Kidney glomerular epithelial cell (primary cell): Measurements from ENCODE around the gene GPSM3.
"Not testable (repeated sequence)": the region's sequence is repeated elsewhere in the genome, so short reads cannot be mapped to it uniquely, and the experiment has no call there.

Experiments used
- DNase-seq: peaks from one replicate; lab custom pipeline; 2025; lab: John Stamatoyannopoulos, UW

GPSM3 gene

DNA sequence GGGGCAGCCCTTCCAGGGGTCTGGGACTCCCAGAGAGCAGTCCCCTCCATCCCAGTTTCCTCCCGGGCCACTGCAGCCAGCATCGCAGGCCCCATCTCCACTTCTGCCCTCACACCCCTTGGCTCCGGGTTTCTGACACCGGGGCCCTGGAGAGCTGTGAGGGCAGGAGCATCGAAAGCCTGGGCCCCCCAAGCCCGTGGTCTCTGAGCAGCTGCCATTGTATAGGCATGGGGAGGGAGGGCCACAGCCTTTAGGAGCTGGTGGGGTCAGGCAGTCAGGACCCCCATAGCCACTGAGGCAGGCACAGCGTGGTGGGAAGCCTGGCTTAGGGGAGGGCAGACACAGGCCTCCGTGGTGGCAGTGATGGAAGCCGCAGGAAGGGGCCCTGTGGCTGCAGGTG, 9.7 kb upstream of the GPSM3 start:
- DNase-seq = no peak

DNA sequence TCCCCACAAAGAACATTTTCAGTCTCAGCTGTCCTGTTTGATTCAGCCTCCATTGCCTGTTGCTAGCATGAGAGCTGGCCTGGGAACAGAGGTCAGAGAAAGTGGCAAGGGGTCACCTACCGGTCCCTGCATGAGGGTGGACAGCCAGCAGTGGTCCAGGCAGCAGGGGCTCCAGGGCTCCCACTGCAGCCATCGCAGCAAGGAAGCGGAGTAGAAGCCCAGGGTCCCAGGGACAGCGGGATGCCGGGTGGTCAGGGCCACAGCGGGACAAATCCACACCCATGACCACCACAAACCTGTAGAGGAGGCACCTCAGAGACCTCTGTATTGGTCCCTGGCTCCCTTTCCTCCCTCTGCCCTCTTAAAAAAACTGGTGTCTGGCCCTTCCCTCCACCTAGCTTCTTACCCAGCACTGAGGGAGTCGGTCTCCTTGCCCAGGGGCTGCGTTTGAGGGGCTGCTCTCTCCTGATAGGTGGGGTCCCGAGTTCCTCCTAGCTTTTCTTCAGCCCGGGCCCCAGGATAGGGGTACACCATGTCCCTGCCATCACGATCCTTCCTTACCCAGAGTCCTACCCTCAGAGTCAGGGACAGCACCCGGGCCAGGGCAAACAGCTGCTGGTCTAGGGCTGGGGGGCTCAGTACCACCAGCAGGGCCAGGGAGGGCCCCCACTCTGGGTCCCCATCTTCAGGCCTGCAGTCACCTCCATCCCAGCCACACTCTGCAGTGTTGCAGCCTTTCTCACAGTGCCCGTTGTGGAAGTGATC, 8.4 kb upstream of the GPSM3 start:
- no peak for DNase-seq

DNA sequence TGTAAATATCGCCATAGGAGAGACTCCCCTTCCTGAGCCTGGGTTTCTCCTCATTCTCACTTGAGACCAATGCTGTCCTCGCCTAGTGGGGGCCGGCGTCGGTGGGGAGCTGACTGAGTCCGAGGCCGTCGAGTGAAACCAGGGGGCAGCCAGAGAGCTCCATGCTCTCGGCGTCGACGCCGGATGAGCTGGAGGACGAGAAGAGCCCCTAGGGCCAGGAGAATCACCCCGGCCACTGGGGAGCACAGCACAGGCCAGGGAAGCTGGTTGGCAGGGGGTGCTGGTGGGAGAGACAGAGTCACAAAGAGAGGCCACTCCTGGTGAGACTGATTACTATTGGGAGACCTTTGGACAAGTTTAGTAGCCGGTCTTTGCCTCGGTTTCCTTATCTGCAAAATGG, 6.4 kb upstream of the GPSM3 start:
- DNase-seq = no peak

DNA sequence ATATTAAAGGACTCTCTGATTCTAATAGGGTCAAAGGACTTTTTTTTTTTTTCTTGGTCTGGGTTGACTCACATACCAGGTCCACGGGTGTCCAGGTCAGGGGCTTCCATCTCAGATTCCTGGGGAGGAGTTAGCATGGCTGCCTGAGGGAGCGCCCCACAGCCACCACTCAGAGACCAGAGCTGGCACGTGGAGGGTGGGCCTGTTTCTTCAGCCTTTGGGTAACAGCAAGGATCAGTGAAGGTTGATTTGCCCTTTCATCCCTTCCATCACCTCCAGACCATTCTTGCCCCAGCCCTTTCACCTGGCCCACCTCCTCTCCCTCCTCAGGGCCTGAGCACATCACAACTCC, 5.9 kb upstream of the GPSM3 start:
- no peak for DNase-seq

DNA sequence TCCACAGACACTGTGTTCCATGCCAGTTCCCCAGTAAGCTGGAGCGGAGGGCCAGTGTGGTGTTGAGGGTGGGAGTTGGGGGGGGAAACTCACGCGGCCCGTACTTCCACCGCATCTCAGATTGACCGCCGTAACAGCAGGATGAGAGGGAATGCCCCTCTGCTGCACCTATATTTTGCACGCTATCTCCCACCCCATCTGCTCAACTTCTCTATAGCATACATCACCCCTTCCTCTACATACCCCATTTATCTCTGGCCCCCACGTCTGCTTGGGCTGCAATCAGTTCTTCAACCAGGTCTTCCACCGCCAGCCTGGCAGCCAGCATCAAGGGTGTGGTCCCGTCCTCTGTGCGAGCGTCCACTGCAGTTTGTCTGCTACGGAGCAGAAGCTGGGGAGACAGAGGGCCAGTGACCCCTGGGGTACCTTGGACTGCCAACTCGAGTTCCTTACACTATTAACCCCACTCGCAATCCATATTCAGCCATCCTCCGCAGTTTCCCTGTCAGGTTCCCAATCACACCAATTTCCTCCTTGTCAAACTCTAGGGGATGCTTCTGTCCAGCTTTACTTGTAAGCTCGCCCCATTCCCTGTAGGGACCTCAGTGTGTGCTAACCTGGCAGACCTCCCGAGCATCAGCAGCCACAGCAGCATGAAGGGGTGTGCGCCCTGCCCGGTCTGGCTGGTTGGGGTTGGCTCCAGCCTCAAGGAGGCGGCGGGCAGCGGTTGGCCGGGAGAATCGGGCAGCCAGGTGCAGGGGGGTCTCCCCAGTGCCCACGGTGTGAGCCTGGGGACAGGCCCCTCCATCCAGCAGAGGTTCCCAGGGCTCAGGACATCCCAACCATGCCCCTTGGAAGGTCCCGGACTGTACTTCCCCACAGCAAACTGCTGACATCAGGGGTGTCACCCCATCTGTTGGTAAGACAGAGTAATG, 4.5 kb upstream of the GPSM3 start:
- DNase-seq = no peak

DNA sequence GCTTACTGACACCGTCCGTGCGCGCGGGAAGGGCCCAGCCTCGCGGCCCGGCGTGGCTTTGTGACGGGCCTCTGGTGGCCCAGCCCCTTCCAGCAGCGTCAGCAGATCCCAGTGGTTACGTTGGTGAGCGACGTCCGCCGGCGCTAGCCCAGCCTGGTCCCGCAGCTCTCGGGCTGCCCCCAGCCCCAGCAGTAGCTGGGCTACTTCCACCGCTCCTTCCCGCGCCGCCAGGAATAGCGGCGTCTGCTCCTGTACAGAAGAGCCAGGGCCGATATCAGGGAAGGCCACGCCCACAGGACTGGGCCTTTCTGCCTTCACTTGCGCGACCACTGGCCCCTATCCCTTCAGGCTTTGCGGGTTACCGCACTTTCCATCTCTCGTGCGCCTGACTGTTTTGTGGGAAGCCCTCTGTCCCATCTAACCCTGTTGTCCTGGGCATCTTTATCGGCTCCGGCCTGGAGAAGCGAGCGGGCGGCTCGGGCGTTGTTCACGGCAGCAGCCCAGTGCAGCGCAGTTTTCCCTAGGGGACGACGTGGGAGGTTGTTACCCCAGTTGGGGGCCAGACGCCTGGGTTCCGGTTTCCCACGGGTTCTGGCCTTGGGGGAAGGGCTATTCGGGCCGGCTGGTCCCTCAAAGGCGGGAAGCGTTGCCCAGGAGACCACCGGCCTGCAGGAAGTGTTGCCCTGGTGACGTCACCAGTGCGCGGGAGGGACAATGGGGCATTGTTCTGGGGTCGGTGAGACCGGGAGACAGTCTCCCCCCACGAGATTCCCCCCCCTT, 3.6 kb upstream of the GPSM3 start:
- peak; percentile 71 for DNase-seq

DNA sequence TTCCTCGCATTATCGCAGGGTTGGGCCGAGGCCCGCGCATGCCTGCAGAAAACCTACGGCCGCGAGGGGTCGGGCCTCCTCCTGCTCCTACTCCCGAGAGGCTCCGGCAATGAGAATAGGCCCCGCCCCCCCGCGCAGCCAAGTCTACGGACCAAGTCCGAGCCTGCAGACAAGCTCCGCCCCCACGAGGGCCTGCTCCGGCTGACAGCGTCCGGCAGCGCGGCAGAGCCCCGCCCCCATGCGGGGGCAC, 3.1 kb upstream of the GPSM3 start:
- DNase-seq = peak; percentile 96

DNA sequence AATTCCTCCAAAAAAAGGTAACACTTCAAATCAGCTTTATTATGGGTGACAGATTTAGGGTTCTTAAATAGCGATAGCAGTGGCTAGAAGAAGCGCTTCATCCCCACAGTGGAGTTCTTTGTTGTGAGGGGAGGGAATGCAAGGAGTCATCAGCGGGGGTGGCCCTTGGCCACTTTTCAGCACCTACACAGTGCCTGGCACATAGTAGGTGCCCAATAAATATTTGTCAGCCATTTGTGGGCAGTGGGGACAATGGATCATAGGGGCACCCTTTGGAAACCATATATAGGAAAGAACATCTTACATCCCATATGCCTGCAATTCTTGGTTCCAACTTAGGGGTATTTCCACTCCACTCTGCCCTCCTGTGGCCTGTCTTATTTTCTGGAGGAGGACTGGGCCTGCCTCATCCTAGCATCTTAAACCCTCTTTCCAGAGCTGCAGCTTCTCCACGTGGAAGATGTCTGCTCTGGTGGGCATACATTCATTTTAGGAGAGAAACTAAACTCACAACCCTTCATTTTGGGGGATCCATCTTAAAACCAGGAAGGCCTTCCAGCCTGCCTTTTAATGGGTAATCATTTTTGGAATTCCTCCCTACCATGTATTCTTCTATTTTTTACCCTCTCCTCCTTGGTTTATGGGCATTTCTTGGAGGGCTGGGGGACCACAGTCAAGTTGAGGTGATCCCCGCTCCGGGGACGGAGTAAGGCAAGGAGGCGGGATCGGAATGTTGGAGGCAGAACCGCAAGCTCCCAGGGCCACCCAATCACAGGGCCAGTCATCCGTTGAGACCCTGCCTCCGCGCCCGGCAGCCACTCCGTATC, 2.6 kb upstream of the GPSM3 start:
- DNase-seq = peak; percentile 27

DNA sequence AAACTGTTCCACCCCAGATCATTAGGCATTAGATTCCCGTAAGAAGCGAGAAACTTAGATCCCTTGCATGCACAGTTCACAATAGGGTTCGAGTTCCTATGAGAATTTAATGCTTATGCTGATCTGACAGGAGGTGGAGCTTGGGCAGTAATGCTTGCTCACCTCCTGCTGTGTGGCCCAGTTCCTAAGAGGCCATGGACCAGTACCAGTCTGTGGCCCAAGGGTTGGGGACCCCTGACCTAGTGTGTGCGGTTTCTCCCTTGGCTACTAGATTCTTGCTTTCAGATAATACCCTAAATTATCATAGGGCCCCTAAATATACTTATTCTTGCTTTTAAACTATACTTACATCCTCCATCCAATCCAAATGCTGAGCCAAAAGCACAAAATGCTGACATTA, 1.9 kb upstream of the GPSM3 start:
- no peak for DNase-seq

DNA sequence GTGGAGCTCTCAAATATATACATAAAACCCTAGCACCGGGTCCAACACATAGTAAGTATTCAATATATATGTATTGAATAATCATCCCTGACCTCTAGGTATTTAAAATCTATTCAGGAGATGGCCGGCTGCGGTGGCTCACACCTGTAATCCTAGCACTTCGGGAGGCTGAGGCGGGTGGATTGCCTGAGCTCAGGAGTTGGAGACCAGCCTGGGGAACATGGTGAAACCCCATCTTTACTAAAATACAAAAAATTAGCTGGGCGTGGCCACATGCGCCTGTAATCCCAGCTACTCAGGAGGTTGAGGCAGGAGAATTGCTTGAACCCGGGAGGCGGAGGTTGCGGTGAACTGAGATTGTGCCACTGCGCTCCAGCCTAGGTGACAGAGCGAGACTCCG, 653 bp upstream of the GPSM3 start:
- not testable (repeated sequence) for DNase-seq

DNA sequence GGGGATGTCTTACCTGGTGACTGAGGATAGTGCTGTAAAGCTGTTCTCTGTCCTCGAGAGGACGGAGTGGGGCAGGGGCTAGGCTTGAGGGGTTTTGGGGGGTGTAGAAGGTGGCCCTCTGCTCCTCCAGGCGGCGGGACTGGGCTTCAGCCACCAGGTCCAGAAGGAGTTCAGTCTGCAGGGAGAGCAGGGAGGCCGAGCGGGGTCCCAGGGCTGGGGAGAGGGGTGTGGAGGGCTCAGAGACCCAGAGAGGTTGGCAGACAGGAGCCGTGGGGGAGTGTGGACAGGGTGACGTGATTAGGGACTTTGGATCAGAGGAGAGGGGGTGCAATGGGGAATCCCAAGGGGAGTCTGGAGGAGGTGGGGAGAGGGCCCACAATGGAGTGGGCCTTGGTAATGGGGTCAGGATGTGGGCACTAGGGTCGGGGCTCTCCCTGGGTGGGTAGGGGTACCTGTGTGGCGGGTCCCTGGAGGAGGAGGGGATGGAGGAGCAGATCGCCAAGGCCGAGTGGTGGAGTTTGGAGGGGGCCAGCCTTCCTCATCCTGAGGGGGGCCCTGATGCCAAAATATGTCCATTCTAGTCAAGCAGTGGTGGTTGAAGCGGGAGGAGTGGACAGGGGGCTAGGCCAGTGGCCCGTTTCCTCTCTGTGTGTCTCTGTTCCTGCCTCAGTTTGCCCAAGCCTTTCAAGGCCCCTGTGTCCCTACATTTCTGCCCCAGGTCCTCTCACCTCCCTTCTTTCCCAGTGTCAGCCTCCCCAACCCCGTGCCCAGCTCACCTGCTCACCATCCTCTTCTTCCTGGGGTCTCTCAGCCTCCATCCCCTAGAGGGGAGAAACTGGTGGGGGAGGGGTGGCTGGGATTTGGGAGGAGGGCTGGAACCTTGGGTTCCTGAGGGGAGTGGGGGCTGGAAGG, 491 bp downstream of the GPSM3 start:
- DNase-seq = no peak

DNA sequence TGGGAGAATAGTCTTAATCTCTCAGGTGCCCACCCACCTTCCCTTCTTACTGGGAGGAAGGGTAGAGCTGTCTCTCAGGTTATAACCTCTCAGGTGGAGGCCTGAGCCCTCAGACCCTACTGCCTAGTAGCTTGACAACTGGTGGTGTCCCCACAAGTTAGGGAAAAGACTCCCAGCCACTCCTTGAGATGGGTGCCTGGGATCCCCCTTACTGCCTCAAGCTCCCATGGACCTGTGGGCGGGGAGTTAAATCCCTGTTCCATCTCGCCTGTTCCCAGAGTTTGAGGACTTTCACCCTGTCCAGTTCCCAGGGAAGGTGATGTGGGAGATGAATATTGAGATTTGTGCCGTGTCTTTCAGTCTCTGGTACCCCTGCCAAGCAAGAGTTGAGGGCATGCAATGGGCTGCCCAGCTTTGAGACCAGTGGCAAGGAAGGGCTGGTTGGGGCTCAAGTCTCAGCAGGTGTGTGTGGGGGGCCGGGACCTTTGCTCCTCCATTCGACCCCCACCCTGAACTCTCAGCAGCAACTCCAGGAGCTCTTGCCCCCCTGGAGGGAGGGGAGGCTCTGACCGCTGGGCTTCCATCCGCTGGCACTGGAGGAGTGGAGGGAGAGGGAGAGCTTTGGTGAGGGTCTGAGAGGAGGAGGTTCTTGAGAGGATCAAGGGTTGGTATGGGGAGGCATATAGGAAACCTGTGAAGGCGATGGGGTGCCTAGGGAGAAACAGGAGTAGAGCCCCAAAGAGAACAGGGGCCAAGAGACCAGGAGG, 1.3 kb downstream of the GPSM3 start:
- DNase-seq = no peak

DNA sequence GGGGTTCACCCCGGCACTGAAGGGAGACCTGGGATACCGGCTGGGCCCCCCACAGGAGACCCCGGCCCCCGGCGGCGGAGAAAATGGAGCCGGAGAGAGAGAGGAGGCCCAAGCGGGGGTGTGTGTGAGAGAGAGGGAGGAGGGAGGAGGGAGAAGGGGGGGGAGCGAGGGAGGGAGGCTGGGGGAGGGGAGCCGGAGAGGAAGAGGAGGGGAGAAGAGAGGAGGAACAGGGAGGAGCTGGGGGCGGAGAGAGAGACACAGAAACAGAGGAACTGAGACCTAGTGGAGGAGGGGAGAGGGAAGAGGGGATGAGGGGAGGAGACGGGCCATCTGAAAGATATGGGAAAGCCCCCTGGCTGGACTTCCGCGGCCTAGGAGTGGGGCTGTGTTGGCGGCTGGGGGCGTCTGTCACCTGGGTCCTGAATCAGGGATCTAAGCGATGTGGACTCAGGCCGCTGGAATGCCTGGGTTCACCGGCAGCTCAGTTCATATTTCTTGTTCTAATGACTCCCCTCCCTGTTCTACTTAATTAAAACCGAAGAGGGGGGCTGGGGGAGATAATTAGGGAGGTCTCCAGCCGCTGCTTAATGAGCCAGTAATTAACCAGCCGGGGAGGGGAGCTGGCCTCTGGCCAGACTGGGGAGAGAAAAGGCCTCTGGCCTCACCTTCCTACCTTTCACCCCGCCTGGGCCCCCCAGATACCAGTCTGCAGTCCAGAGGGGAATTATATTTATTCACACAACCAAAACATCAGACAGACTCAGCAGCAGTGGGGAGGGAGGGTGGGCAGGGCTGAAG, 2.2 kb downstream of the GPSM3 start, which contains the start of gene PBX2:
Gene PBX2, minus strand, starts transcription at position 149 of the 798 bp plus-strand sequence. CDS start 287 bp downstream, outside the sequence.
- DNase-seq = peak; percentile 83

DNA sequence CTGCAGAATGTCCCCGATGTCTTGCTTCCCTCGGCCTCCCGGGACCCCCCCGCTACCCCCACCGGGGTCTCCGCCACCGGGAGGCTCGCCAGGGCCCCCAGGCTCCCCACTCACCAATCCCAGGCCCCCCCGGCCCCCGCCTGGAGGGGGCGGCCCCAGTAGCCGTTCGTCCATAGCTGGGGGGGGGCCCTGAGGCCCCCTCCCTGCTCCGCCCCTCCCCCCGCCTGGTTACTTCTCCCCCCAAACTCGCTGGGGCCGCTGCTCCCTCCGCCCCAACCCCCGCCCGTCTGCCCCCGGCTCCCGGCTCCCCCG, 2.7 kb downstream of the GPSM3 start:
- DNase-seq = no peak

DNA sequence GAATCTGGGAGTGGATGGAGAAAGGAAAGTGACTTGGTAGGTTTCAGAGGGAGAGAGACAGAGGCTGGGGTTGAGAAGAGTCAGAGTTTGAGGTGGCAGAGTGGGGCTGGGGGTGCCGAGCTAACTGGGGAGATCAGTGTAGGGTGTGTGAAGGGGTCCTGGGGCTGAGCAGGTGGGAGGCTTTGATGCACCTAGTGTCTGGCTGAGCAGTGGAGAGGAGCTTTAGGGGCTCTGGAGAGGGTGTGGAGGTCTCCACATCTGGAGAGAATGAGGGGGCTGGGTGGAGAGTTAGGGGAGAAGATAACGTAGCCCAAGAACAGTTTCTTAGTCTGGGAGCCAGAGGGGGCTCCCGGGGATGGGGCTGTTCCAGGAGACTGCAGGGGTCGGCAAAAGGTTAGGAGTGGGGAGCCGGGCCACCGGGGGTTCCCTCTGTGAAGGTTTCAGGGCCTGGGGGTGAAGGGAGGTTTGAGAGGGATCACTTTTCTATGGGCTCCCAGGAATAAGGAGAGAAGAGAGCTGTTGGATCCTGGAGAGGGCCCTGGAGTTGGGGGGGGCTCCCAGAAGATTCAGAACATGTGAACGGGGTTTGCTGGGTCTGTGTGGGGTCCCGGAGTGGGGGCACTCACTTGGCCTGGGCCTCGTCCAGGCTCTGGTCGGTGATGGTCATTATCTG, 3.2 kb downstream of the GPSM3 start:
- no peak for DNase-seq

DNA sequence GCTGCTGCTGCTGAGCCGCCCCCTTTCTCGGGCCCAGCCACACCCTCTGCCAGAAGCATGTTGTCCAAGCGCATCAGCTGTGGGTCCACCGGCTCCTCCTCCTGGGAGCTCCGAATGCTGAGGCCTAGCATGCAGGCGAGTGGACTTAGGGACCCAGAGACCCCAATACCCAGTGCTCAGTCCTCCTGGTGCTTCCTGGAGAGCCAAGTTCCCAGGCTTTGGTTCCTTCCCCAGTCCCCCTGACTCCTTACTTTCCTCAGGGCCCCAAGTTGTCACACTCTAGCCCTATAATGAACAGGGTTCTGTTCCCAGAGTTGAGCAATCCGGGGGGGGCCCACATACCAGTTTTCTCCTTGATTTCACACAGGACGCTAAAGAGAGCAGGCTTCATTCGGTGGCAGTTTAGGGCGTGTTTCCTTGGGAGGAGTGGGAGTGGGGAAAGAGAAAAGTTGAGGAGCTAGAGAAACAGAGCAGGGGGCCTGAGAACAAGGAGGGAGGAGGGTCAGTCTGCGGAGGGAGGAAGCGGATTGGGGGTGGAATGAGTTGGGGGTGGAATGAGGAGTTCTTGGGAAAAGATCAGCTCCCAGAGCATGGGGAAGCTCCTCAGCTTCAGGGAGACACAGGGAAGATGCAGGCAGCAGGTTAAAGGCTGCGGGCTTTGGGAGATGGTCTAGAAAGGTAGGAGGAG, 3.9 kb downstream of the GPSM3 start:
- DNase-seq = no peak

DNA sequence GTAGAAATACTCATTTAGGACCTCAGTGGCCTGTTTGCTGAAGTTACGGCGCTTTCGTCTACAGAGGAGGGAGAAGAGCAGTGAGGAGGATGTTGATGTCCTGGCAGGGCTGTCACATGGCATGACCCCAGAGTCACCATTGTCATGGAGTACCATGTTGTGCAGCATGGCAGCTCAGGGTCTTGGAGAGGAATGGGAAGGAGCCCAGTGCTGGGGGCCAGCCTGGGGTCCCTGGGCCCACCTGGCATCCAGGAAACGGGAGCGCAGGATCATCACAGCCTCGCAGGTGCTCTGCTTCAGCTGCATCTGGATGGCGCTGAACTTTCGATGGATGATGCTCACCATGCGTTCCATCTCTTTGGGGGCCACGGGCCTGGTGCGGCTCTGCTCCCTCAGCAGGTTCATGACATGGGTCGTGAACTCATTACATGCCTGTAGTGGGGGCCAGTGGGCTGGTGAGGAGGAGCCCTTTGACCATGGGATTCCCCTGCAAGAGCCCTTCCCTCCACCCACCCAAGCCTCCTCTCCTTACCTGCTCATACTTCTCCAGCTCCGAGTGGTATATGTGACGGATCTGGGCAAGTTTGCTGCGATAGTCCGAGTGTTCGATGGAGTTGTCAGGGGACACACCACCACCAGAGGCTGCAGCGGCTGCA, 4.6 kb downstream of the GPSM3 start:
- DNase-seq = not testable (repeated sequence)
